Activated effector memory CD4-positive, alpha-beta T cell treated with anti-CD3 and anti-CD28 coated beads, Interleukin-2, amount 50 U/mL, for 16 hours (primary cell): ENCODE data around the gene RFC4.
A peak's percentile ranks its signal among the peaks of the same experiment; 100 is the strongest.
"Not testable (repeated sequence)": the region's sequence is repeated elsewhere in the genome, so short reads cannot be mapped to it uniquely, and the experiment has no call there.

Source experiments
- DNase-seq: peaks from one replicate; pipeline ENCODE4 v3.0.0-alpha.2; 2020

Gene RFC4, protein sequence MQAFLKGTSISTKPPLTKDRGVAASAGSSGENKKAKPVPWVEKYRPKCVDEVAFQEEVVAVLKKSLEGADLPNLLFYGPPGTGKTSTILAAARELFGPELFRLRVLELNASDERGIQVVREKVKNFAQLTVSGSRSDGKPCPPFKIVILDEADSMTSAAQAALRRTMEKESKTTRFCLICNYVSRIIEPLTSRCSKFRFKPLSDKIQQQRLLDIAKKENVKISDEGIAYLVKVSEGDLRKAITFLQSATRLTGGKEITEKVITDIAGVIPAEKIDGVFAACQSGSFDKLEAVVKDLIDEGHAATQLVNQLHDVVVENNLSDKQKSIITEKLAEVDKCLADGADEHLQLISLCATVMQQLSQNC

DNA sequence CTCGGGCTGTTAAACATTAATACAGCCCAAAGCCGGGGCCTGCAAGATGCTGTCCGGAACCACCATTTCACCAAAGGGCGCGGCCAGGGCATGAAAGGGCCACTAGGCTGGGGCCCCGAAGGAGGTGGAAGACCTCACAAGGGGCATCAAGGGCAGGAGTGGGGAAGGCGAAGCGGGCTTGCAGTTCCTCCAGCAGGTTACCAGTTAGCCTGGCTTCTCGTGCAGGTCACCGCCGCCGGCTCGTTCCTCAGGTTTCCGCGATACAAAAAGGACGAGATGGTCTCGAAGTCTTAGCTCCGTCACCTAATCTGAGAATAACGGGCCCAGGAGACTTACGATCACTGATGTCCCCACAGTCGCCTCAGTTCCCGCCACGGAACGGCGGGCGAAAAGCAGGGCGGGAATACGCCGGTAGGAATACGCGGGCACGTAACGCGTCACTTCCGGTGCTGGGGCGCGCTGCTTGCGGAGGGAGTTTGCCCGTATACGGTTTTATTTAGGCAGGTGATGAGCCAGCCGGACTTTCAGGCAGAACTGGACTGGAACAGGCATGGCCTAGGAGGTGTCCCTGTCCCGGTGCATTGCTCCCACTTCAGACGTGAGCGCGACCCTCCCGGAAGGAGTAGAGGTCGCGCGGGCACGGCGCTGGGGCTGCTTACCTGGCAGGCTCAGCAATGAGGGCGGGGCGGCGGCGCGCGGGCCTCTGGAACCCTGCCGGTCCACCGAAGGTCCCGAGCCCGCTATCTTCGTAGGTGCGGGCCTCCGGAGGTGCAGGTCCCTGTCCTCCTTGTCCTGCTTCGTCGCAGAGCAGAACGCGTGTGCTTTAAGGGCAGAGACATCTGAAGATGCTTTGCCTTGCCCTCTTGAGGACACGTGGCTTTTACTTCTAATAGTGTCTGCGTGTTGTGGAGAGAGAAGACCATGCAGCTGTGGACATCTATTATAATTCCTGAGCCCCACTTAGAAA, at the start of gene RFC4:
Gene RFC4 (minus strand): TSS at position 394 of the 967 bp plus-strand sequence. CDS start 1,769 bp downstream, outside the sequence.
- peak; percentile 95 for DNase-seq

DNA sequence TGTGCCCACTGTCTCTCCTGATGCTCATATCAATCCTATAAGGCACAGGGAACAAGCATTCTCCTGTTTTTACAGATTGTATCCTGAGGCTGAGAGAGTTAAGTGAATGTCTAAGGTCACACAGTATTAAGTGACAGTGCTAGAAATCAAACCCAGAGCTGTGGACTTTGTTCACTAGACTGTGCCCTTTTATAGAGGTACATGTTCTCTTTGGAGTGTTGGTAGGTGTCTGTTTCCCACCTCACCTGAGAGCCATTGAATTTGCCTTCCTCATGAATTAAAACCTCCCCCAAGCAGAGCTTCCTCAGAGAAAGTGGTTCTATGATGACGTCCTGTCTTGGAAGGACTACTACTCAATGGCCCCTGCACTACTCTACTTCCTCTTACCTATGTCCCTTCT, 48.7 kb upstream of the RFC4 start:
- DNase-seq = no peak

DNA sequence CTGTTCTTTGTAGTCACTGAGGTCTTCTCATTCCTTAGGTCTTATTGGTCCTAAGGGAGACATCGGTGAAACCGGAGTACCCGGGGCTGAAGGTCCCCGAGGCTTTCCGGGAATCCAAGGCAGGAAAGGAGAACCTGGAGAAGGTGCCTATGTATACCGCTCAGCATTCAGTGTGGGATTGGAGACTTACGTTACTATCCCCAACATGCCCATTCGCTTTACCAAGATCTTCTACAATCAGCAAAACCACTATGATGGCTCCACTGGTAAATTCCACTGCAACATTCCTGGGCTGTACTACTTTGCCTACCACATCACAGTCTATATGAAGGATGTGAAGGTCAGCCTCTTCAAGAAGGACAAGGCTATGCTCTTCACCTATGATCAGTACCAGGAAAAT, 47.9 kb upstream of the RFC4 start:
- no peak for DNase-seq

DNA sequence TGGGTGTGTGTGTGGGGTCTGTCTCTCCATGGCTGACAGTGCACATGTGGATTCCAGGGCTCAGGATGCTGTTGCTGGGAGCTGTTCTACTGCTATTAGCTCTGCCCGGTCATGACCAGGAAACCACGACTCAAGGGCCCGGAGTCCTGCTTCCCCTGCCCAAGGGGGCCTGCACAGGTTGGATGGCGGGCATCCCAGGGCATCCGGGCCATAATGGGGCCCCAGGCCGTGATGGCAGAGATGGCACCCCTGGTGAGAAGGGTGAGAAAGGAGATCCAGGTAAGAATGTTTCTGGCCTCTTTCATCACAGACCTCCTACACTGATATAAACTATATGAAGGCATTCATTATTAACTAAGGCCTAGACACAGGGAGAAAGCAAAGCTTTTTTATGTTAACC, 46.7 kb upstream of the RFC4 start:
- DNase-seq = no peak

DNA sequence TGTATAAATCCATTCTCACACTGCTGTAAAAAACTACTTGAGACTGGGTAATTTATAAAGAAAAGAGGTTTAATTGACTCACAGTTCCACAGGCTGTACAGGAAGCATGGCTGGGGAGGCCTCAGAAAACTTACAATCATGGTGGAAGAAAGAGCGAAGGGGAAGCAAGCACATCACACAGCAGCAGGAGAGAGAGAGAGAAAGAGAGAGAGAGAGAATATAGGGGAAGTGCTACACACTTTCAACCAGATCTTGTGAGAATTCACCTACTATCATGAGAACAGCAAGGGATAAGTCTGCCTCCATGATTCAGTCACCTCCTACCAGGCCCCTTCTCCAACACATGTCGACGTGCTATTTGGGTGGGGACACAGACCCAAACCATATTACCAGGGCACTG, 45.6 kb upstream of the RFC4 start:
- not testable (repeated sequence) for DNase-seq

DNA sequence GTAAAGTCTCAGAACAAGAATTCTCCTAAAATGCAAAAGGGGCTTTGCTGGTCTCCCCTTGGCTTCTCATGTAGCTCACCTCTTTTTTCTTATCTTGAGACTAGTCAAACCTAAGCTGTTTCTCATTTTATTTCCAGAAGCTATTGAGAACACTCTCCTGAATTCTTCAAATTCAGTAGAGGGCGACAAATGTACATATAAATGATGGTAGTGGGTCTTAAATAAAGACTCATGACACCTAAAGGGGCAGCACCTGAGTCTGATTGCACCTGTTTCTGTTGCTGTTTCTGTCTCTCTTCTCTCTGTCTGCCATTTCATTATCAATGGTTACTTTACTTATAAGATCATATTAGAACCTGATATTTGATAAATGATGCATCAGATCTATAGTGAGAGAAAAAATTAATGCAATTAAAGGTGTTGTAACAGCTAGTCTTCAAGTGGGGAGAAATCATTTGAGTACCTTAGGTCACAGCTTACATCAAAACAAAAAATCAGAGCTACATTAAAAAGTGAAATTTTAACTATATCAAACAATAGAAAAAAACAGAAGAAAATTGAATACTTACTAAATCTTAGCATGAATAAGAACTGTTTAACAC, 43.2 kb upstream of the RFC4 start:
- DNase-seq = no peak

DNA sequence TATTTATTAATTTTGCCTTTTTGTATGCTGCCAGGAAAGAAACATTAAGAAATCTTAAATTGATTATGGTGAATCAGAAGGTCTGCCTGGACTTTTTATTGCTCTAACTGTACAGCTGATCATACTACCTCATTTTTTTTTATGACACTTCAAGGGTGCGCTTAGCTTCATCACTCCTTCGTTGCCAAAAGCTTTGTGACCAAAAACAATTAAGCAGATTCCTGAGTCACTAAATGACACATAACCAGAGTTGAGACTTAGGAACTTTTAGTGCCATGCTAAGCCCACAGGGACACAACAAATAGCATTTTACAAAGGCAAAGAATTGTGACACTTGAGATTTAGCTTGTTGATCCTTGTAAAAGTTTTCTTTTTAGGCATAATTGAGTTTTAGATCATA, 41.2 kb upstream of the RFC4 start:
- no peak for DNase-seq

DNA sequence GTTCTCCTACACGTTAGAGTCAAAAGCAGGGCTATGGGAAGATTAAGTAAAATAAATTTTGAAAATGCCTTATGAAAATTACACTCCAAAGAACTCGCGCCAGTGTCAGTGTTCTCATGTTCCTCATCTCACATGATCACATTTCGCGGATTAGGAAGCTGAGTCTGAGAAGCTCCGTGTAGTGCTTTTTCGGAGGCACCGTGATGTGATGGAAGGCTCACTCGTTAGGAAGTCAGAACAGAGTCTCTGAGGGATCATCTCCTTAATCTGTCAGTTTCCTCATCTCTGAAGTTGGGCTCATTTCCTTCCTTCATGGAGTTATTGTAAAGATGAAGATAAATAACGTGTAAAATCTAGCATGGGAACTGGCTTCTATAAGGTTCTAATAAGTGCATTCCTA, 39.5 kb upstream of the RFC4 start:
- no peak for DNase-seq

DNA sequence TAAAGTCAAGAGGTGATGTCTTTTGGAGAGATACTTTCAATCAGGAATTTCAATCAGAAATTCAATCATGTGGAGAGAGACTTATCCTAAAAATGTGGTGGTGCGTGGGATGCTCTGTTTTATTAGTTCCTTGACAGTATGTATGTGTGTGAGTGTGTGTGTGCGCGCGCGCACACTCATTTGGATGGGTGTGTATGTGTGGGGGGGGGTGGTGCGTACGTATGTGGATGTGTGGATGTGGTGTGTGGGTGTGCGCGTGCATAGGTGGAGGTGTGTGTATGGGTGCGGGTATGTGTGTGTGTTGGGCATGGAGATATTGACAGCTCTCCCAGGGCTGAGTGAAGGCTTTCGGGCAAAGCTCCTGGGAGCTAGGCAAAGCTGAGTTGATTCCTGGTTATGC, 38.6 kb upstream of the RFC4 start:
- no peak for DNase-seq

DNA sequence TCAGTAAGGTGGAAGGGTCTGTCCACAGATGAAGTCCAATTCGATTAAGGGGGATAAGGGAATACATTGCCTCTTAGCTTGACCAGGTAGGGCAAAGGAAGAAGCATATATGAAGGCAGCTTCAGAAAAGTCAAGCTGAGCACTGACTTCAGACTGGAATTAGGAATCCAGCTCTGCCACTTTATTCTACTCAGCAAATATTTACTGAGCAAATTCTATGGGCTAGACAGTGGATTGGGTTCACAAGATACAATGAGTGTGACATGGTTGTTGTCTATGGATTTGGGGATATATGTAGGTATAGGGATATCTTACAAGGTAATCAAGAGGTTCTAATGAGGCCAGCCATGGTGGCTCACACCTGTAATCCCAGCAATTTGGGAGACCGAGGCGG, 36.8 kb upstream of the RFC4 start:
- no peak for DNase-seq

DNA sequence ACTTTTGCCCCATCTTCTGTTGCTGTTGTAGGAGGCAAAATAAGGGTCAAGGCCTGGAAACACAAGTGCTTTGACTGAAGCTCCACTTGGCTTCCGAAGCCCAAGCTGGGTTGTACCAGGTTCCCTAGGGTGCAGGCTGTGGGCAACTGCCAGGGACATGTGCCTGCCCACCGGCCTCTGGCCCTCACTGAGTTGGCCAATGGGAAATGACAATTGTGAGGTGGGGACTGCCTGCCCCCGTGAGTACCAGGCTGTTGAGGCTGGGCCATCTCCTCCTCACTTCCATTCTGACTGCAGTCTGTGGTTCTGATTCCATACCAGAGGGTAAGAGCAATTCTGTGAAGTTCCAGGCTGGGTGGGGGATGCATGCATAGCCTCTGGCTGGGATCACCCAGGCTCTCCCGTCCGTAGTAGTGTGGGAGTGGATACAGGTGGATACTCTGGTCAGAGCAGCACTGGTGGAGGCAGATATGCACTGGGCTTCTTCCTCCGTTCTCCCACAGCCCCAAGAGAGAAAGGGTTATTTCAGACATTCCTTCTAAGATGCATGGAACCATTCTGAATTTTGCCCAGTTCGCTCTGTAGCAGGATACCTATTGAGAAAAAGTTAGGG, 36.2 kb upstream of the RFC4 start, which contains the start of gene ADIPOQ:
Gene ADIPOQ (plus strand): TSS at position 285 of the 613 bp plus-strand sequence. CDS start 10,349 bp downstream, outside the sequence.
- no peak for DNase-seq

DNA sequence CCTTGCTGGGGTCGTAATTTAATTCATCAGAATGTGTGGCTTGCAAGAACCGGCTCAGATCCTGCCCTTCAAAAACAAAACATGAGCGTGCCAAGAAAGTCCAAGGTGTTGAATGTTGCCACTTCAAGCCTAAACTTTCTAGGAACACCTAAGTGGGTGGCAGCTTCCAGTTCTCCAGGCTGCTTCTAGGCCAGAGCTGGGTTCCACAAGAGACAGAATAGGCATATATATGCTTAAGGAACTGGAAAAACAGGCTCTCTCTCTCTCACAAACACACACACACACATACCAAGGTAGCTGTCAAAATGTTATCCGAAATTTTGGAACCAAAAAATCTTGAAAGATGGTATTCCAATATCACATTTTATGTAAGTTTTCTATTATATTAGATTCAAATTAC, 35.3 kb upstream of the RFC4 start:
- DNase-seq = no peak

DNA sequence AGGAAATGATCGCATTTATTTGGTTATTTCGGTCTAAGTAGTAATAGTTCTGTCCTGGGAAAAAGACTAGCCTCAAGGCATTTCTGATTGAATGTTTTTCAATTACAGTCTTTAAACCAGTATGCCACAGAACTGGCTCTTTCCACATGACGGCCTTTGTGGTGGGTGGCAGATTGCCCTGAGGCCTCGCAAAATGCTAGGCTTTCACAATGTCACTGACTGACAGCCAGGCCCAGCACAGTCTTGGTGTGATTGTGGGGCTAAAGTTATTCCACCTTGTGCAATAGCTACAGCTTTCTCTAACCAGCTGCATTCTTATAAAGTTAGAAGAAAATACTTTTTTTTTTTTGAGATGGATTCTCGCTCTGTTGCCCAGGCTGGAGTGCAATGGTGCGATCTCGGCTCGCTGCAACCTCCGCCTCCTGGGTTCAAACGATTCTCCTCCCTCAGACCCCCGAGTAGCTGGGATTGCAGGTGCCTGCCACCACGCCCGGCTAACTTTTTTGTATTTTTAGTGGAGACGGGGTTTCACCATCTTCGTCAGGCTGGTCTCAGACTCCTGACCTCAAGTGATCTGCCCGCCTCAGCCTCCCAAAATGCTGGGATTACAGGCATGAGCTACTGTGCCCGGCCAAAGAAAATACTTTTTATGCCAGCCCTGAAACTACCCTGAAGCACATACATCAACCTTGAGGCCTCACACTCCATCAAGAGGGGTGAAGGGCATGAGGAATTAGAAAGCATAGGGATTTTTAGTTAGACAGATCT, 33.8 kb upstream of the RFC4 start:
- DNase-seq = no peak

DNA sequence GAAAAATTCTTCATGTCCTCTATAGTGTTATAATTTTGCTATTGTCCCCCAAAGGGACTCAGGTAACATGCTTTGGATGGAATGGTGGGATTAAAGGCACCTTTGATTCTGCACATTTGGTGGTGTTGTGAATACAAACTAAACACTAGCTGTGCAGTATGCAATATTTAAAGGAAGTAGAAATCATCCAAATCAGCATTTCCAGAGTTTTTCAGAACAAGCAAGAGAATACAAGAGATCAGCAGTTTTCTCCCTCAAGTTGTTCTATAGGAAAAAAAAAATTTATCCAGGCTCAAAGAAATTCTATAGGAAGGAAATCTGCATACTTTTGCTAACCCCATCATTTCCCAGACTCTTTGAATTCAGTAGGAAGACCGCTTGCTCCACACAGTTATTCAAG, 26.0 kb upstream of the RFC4 start:
- no peak for DNase-seq

DNA sequence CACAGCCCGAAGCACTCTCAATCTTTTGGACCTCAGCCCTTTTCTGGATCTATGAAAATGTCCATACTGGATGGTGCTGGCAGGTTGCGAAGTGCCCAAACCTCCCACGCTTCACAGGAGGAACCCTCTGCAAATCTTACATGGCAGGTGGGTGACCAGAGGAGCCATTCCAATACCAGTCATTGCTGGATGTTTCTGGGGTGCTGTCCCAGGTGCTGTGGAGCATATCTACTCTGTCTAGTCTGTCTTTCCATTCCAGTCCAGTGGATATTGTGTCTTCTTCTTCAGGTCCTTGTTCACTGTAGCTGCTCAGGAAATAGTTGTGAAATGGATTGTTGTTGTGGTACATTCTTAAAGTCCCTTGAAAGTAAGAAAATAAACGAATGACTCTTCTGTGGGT, 25.5 kb upstream of the RFC4 start:
- DNase-seq = no peak

DNA sequence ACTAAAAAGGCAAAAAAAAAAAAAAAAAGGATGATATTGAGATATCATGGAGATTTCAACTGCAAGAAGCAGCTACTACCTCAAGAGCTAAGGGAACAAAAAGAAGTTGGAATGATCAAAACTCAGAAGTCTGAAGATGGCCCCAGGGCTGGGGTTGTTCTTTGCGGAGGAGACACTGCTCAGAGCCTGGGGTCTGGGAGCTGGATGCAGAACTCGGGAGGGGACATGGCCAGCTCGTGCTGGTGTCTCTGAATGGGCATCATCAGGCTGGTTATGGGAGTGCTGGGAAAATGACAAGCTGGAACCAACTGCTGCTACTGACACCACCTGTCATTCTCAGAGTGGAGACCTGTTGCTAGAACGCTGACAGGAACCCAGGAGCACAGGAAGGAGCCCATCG, 22.1 kb upstream of the RFC4 start:
- no peak for DNase-seq

DNA sequence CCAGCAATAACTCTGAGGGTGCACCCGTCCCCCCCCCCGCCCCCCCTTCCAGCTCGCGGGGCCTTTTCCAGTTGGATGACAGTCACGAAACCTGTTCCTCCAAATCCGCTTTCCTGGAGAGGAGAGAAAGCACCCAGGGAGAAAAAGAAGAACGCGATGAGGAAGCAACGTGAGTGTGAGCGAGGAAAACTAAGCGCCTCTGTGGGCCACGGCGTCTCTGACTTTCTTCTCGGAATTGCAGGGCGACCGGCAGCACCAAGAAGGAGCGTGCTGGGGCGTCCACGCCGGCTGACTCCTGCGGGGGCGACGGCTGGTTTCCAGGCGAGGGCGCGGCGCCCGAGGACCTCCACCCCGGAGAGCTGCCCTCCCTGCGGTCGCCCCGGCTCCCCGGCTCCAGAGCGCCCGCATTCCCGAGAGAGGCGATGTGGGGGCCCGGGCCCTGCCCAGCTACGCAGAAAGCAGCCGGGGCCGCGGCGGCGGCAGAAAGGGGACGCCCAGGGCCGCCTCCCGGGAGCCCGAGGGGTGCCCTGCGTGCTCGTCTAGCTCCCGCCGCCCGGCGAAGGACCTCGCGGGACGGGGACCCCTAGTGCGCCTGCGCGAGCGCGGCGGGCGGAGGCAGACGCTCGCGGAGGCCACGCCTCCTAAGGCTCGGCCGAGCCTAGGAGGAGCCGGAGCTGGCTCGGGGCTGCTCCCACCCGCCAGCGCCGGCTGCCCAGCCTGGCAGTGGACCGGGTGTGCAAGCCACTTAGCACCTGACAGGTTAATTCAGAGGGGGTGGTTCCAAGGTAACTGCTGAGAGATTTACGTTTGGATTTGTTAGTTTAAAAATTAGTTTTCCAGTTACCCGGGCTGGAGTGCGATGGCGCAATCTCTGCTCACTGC, 20.9 kb upstream of the RFC4 start:
- peak; percentile 94 for DNase-seq

DNA sequence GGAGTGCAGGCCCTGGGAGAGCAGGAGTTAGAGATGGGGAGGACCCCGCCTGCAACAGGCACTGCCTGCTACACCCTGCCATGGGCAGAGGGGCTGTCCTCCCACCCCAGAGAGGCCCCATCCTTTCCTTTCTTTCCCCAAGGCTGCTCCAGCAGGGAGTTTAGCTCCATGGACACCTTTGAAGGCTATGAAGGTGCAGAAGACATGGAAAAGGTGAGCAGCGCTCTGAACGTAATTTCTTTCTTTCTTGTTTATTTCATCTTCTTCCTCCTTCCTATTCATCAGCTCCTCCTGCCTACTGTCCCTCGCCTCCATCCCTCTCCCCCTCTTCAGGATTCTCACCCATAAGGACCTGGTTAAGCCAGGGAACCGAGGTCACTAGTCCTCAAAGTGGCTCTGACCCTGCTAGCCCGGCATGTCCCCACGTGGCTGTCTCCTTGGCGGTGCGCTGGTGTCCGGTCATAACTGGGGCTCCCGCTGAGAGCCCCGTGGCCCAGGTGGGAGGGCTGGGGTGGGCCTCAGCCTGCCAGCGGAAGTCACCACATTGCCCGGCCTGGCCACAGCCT, 20.2 kb upstream of the RFC4 start:
- DNase-seq = peak; percentile 53

DNA sequence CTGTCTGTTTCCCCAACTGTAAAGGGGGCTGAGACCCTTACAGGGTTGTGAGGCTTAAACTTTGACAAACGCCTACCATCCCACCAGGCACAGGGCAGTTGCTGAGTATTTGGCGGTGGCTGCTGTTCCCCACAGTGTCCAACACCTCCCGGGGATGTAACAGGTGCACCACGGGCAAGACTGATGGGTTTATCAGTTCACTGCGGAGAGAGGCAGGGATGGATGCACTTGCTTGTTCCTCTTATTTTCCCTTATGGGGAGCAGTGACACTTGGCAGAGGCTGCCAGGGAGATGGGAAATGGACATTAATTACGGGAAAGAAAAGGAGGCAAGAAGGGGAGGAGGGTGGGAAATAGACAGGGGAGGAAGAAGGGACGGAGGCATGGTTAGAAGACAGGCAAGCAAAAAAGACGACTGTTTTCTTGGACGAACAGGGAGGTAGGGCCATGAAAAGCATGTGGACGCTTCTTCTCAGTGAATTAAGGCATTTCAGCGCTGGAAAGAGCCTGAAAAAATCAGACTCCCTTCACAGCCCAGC, 19.7 kb upstream of the RFC4 start:
- DNase-seq = no peak

DNA sequence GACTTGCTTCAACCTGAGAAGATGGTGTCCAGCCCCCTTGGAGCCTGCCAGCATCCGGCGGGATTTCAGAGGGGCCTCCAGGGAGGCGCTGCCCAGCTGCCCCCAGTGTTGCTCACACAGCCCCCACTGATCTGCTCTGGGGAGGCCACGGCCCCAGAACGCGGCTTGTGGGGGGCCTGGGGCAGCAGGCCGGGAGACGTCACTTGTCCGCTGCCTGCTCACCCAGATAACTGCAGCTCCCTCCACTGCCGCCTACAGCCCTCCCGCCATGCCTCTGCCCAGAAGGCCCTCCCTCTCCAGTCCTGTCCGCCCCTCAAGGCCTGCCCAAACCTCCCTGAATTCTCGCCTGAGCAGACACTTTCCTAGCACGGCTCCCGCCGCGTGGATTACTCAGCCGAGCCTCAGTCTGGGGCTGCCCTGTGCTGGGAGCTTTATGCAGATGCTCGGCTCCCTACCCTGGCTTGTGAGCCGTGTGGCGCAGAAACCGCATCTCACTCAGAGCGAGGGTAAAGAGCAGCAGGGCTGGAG, 19.1 kb upstream of the RFC4 start:
- DNase-seq = peak; percentile 71
